NCI-H2196 (cell line): ENCODE results near the gene METTL5.
A peak's percentile ranks its signal among the peaks of the same experiment; 100 is the strongest.

Source experiments
- DNase-seq: peaks from one replicate; lab custom pipeline; 2025; ENCODE audit not compliant: unreplicated experiment; lab: John Stamatoyannopoulos, UW

Gene METTL5

GRCh38 chr2:169782513-169782912 lies 42.2 kb downstream of the METTL5 start:
- no peak for DNase-seq

GRCh38 chr2:169781249-169782013 lies 43.3 kb downstream of the METTL5 start:
- DNase-seq = no peak

- DNase-seq = no peak
Measured at GRCh38 chr2:169778446-169778845, 46.3 kb downstream of the METTL5 start.

- no peak for DNase-seq
Measured at GRCh38 chr2:169776252-169776761, 48.4 kb downstream of the METTL5 start.

- no peak for DNase-seq
Measured at GRCh38 chr2:169775765-169776164, 48.9 kb downstream of the METTL5 start.

GRCh38 chr2:169775354-169775753 lies 49.4 kb downstream of the METTL5 start:
- DNase-seq = no peak

GRCh38 chr2:169772651-169773050 lies 52.1 kb downstream of the METTL5 start:
- DNase-seq = no peak

- no peak for DNase-seq
Measured at GRCh38 chr2:169771612-169772011, 53.1 kb downstream of the METTL5 start.

- no peak for DNase-seq
Measured at GRCh38 chr2:169771021-169771420, 53.7 kb downstream of the METTL5 start.

- DNase-seq = no peak
Measured at GRCh38 chr2:169768262-169768995, 56.3 kb downstream of the METTL5 start.

GRCh38 chr2:169767243-169767888 lies 57.3 kb downstream of the METTL5 start:
- DNase-seq = peak; percentile 51

GRCh38 chr2:169765523-169765922 lies 59.2 kb downstream of the METTL5 start:
- no peak for DNase-seq

GRCh38 chr2:169761970-169762292 lies 62.8 kb downstream of the METTL5 start:
- no peak for DNase-seq
